Stimulated activated CD4-positive, alpha-beta T cell treated with anti-CD3 and anti-CD28 coated beads, Interleukin-12 subunit alpha, Interleukin-12 subunit beta, amount 100 ng/mL, for 48 hours (primary cell): ENCODE measurements around the gene ERBB4.

Source experiments
- DNase-seq, 3 donors: peaks; one replicate each; pipeline ENCODE4 v3.0.0-alpha.2; 2020; ENCODE audit warnings: low read depth in 2 of 3, low spot score in 1 of 3

The ERBB4 gene

GRCh38 chr2:211439011-211439410, 1099.6 kb downstream of the ERBB4 start:
- no peak for DNase-seq

GRCh38 chr2:211437396-211437795, 1101.2 kb downstream of the ERBB4 start:
- DNase-seq: no peak

- no peak for DNase-seq
Observed at GRCh38 chr2:211436182-211436581, 1102.4 kb downstream of the ERBB4 start.

GRCh38 chr2:211435331-211435730, 1103.3 kb downstream of the ERBB4 start:
- no peak for DNase-seq

- no peak for DNase-seq
Observed at GRCh38 chr2:211434773-211435172, 1103.8 kb downstream of the ERBB4 start.

GRCh38 chr2:211429256-211429920, 1109.2 kb downstream of the ERBB4 start:
- no peak for DNase-seq

- DNase-seq: no peak
Observed at GRCh38 chr2:211426240-211426639, 1112.4 kb downstream of the ERBB4 start.

- no peak for DNase-seq
Observed at GRCh38 chr2:211423018-211423417, 1115.6 kb downstream of the ERBB4 start.

- DNase-seq: no peak
Observed at GRCh38 chr2:211417544-211417943, 1121.1 kb downstream of the ERBB4 start.

GRCh38 chr2:211416373-211416772, 1122.2 kb downstream of the ERBB4 start:
- no peak for DNase-seq

GRCh38 chr2:211413746-211414145, 1124.9 kb downstream of the ERBB4 start:
- DNase-seq: no peak

- DNase-seq: no peak
Observed at GRCh38 chr2:211408483-211408891, 1130.1 kb downstream of the ERBB4 start.

GRCh38 chr2:211407076-211407475, 1131.5 kb downstream of the ERBB4 start:
- DNase-seq: no peak

GRCh38 chr2:211405036-211405435, 1133.6 kb downstream of the ERBB4 start:
- no peak for DNase-seq

GRCh38 chr2:211404098-211404497, 1134.5 kb downstream of the ERBB4 start:
- DNase-seq: no peak

GRCh38 chr2:211401328-211401727, 1137.3 kb downstream of the ERBB4 start:
- DNase-seq: no peak

- DNase-seq: no peak
Observed at GRCh38 chr2:211397764-211398163, 1140.8 kb downstream of the ERBB4 start.

- DNase-seq: no peak
Observed at GRCh38 chr2:211396815-211397214, 1141.8 kb downstream of the ERBB4 start.

GRCh38 chr2:211391189-211391567, 1147.4 kb downstream of the ERBB4 start:
- no peak for DNase-seq

GRCh38 chr2:211390536-211391188, 1147.9 kb downstream of the ERBB4 start:
- no peak for DNase-seq

- DNase-seq: no peak
Observed at GRCh38 chr2:211387734-211388133, 1150.9 kb downstream of the ERBB4 start.

- no peak for DNase-seq
Observed at GRCh38 chr2:211380041-211380440, 1158.6 kb downstream of the ERBB4 start.

- DNase-seq: no peak
Observed at GRCh38 chr2:211376410-211376809, 1162.2 kb downstream of the ERBB4 start.
